NCI-H187 treated with DMSO at 0.1 percent for 48 hours (cell line): Measurements from ENCODE around the gene KIAA1671.

ENCODE experiments used
- DNase-seq: peaks from one replicate; lab custom pipeline; 2025; lab: John Stamatoyannopoulos, UW

KIAA1671 gene

DNA sequence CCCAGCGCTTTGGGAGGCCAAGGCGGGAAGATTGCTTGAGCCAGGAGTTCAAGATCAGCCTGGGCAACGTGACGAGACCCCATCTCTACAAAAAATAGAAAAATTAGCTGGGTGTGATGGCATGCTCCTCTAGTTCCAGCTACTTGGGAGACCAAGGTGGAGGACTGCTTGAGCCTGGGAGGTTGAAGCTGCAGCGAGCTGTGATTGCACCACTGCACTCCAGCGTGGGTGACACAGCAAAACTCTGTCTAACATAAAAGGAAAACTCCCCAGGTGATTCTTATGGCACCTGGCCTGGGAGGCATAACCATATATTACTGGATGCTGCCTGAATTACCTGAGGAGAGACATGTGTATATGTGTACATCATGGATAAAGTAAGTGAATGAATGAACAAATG is 29.1 kb downstream of the KIAA1671 start:
- DNase-seq = no peak

DNA sequence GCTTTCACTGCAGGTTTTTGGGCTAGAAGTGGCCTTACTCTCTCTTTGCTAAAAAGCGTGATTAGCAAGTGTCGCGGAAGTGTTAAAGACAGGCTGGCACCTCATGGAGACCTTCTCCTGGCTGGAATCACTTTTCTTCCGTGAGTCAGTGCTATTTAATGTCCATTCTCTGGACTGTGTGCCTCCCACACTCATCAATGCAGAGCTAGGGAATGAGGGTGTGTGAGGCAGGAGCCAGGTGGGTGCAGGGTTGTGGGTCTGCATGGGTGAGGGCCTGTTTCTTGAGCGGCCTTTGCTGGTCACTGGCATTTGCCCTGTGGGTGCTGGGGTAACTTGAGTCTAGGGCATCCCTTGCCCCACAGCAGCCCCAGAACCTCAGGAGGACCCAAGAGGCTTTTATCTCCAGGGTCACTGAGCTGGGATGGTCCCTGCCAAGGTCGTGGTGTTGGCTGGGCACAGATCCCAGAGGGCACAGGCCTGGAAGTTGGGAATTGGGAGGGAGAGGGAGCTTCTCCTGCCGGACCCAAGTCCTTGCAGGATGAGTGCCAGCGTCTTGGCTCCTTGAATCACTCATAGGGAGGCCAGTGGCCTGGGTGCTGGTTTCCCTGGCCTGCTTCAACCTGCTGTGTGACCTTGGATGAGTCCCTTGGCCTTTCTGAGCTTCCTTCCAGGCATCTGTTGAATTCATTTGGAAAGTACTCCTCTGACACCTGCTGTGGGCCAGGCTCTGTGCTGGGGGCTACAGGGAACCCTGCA is 30.0 kb downstream of the KIAA1671 start:
- no peak for DNase-seq

DNA sequence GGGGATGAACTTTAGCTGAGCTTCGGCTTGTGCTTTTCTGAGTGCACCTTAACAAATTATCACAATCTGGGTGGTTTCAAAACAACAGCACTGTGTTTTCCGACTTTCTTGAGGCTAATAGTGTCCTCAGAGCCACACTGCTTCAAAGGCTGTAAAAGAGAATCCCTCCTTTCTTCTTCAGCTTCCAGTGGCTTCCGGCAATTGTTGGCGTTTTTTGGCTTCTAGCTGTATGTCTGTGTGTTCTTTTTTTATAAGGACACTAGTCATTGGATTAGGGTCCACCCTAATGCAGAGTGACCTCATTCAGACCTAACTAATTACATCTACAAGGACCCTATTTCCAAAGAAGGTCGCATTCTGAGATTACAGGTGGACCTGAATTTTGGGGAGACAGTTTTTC is 30.6 kb downstream of the KIAA1671 start:
- DNase-seq = no peak

DNA sequence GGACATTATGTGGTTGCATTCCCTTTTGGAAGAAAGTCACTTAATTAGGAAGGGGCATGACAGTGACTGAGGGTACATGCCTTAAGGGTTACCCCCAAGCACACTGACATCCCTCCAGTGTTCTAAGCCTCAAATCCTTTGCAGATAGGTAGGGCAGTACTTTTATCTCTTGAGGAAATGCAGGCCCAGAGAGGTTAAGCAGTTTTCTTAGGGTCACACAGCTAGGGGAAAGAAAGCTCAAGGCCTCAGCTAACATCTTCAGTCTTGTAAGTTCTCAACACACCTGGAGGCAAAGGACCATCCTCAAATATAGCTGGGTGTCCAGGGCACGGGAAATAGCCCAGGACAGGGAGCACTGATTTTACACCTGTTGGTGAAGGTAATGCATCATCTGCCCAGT is 31.6 kb downstream of the KIAA1671 start:
- no peak for DNase-seq

DNA sequence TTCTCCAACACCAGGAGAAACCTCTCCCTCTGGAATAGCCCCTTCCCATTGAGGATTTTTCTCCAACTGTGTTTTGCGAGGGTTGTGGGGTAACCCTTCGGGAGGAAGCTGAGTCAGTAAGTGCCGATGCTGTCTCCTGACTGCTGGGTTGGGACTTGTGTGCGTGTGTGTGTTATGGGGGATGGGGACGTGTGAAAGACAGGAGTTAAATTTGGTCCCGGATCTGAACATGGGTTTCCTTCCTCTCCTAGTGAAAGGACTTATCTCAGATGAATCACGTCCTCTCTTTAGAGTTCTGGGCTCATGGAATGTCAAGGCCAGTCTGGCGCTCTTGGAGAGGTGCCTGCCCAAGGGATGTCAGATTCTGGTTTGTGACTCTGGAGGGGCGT is 33.3 kb downstream of the KIAA1671 start:
- DNase-seq = no peak

DNA sequence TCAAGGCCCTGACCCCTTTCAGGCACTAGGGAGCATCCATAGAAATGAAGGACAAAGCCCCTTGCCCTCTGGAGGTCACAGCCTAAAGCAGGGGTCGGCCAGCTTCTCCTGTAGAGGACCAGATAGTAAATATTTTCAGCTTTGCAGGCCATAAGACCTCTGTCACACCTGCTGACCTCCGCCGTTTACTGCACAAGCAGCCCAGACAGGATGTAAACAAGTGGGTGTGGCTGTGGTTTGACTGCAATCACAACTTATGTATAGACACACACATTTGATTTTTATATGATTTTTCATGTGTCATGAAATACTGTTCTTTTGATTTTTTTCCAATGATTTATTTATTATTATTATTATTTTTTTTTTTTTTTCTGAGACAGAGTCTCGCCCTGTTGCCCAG is 34.3 kb downstream of the KIAA1671 start:
- no peak for DNase-seq

DNA sequence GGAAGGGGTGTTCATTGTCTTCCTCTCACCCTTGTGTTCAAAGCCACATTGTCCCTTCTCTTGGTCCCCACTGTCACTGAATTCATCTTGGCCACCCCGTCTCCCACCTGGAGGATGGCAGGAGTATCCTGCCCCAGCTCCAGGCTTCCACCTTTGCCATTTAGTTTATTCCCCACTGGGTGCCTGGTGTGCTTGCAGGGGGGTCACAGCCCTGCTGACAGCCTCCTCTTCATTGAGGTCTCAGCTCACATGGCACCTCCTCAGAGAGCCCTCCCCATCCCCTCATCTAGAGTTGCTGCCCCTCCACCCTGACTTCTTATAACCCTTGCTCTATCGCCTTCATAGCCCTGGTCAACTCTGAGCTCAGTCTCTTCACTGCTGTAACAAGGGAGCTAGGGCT is 36.6 kb downstream of the KIAA1671 start:
- DNase-seq = no peak

DNA sequence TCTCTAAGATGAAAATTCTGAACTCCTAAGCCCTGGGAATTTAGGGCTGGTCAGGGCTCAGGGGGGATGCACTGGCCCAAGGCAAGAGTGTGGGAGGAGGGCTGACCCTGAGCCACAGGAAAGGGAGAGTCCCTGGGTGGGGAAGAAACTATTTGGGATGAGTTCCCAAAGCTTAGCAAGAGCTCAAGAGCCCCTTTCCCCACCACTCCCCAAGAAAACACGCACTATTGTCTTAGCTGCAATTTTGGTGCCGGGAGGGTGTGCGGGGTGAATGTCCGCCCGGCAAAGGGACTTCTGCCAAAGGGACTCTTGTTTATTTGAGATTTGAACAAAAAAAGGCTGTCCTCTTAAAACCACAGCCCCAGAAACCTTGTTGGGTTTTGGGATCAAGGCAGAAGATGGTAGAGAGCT is 37.0 kb downstream of the KIAA1671 start:
- no peak for DNase-seq

DNA sequence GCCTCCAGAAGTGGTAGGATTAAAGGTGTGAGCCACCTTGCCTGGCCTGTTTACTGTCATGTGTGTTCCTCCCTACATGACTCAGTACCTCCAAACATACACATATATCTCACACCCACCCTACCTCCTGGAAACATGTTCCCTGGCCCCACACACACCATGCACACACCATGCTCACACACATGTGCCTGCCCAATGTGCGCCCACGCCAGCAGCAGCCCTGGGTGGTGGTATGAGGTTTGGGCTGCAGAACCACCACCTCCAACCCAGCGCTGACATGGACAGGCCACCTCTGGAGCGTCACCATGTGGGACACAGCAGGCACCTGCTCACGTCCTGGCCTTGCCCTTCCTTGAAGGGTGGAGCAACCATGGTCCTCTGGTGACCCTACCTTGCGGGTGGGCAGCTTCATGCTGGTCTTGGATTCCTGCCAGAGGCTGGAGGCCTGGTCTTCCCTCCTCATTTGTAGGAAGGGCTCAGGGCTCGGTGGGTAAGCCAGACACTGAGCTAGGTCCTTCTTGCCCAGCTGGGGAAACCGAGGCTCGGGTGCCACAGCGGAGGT is 37.9 kb downstream of the KIAA1671 start:
- no peak for DNase-seq

DNA sequence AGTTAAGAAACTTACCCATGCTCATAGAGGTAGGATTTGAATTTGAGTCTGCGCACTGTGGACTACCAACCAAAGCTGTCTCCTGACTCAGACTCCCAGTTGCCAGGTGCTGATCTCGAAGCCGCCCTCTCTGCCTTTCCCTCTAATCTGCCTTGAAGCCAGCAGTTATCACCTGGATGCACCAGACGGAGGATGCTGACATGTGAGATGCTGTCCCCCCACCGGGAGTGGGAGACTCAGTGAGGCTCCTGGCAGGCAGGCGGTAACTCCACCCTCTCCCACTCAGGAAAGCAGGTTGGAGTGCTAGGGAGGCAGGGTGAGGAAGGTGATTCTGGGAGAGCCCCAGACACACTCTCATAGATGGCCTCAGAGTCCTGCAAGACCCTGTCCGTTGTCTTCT is 40.4 kb downstream of the KIAA1671 start:
- no peak for DNase-seq

DNA sequence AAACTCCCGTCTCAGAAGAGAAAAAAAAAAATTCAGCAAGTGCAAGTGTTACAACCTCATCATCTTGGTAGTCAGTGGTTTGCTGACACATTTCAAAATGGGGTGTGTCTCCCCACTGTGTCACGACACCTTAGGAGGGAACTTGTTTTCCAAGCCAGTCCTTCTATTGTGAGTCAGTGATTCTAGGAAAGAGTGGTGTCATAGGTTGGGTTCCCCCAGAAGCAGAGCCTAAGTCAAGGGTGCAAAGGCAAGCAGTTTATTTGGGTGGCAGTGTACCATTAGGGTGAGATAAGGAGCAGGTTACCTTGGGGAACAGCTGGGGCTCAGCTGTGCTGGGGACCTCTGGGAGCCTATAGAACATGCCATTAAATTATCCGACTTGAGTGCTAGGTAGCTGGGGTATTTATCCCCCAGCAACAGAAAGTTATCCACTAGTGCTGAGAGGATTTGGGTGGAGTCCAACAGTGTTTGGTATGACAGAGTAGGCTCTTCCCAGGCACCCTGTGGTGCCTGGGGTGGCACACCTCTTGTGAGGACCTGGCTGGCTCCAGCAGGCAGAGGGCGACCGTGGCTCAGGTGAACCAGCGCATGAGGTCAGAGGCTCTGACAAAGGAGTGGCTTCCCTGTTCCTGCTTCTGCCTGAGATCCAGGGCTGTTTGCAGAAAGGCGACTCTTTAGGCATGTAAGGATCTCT is 41.7 kb downstream of the KIAA1671 start:
- no peak for DNase-seq

DNA sequence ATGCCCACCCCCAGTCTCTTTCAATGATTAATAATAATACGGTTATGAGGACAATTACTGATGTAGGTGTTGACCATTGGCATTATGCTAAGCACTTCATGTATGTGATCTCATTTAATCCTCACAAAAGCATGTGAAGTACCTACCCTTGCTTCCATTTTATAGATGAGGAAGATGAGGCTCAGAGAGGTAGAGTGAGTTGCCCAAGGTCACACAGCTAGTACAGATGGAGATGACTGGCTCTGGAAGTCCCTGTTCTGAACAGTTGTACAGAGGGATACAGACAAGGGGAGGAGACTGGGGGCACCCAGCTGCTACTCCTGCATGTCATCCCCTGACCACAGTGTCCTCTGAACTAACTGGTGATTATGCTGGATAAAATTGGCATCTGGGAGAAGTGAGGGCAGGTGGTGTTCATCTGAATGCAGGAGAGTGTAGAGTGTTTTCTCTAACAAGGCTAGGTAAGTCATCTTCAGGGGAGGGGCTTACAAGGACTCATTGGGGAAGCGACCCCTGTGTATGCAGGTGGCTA is 43.2 kb downstream of the KIAA1671 start:
- no peak for DNase-seq

DNA sequence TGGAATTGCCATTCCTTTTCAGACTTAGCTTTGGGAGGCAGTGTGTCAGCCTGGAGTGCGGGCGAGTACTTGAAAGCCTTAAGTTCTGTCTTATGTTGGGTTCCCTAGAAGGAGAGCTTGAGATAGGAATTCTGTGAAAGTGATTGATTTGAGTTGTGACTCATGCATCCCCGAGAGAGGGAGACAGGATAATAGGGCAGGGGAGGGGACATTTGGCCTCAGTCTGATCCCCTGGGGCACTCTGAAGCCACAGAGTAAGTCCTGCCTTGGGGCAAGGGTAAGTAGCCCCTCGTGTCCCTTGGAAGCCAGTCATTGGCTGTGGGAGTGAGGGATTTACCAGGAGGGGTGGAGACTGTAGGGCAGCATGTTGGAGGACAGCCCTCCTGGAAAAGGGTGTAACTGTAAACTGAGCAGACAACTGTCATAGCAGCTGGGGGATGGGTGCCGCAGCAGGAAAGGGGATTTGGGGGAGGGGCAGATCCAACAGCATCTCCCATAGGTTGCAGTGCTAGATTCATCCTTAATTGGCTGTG is 44.0 kb downstream of the KIAA1671 start:
- DNase-seq = no peak

DNA sequence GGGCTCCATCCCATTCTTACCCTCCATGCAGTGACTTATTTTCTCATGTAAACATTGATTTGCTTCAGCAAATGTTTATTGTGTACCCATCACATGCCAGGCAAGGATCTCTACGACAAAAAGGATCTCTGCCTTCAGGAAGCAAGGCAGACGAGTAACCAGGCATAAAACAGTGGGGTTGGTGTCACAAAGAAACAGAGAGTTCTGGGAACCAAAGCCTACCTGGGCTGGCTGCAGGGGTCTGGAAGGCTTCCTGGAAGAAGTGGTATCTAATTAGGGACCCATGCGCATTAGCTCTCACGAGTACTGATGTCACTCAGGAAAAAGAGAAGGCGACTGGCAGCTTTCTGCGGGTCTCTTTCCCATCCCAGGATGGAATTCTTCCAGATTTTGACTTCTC is 44.5 kb downstream of the KIAA1671 start:
- no peak for DNase-seq

DNA sequence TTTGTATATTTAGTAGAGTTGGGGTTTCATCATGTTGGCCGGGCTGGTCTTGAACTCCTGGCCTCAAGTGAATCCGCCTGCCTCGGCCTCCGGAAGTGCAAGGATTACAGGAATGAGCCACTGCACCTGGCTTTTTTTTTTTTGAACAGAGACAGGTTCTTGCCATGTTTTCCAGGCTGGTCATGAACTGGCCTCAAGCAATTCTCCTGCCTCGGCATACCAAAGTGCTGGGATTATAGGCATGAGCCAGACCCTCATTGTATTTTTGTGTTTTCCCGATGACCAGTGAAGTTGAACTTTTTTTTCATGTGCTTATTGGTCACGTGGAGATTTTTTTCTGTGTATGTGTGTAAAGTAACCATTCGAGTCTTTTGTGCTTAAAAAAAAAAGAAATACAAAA is 48.2 kb downstream of the KIAA1671 start:
- DNase-seq = no peak

DNA sequence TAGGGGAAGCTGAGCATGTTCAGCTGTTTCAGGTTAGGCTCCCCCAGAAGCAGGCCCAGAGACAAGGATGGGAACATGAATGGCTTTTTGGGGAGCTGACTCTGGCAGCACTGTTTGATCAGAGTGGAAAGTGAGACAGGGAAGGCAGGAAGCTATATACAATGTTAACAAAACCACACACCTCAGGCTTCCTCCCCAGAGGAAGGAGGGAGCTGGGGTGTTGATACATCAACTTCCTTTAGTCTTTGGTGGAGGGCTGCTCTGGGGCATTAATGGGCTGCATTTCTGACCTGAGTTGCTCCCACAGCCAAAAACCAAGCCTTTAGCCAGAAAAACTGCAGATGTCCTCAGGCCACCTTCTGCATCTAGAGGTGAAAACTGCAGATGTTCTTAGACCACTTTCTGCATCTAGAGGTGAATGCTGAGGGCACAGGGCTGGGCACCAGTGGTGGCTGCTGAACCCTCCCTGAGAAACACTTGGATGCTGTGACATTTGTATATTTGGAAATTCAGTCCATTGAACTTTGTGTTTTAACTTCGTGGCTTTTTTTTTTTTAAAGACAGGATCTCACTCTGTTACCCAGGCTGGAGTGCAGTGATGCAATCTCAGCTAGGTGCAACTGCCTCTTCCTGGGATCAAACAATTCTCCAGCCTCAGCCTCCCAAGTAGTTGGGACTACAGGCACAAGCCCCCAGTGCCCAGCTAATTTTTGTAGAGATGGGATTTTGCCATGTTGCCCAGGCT is 49.9 kb downstream of the KIAA1671 start:
- DNase-seq = no peak

DNA sequence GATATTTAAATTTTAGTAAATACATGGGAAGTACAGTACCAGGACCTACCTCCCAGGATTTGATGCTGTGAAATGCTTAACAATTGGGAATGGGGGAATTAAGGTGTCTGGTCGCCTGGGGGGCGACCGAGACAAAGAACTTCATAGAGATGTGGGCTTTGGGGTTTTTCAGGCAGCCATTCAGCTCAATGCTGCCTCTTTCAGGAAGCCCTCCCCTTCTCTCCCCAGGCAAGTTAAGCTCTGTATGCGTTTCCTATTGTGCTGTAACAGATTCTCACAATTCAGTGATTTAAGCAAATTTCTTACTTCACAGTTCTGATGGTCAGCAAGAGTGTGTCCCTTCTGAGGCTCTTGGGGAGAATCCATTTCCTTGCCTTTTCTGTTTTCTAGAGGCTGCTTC is 53.8 kb downstream of the KIAA1671 start:
- DNase-seq = no peak

DNA sequence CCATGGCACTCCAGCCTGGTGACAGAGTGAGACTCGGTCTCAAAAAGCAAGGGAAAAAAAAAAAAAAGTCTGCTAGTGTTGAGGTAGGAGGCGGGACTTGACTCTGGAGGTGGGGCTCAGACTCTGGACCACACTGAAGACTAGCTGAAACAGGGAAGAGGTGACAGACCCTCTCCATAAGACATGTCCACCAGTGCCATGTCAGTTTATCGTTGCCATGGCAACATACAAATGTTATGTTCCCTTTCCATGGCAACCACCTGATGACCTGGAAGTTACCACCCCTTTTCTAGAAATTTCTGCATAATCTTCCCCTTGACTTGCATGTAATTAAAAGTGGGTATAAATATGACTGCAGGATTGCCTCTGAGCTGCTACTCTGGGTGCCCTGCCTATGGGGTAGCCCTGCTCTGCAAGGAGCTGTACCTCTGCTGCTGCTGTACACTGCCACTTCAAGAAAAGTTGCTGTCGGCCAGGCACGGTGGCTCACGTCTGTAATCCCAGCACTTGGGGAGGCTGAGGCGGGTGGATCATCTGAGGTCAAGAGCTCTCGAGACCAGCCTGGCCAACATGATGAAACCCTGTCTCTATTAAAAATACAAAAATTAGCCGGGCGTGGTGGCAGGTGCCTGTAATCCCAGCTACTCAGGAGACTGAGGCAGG is 55.1 kb downstream of the KIAA1671 start:
- DNase-seq = no peak

DNA sequence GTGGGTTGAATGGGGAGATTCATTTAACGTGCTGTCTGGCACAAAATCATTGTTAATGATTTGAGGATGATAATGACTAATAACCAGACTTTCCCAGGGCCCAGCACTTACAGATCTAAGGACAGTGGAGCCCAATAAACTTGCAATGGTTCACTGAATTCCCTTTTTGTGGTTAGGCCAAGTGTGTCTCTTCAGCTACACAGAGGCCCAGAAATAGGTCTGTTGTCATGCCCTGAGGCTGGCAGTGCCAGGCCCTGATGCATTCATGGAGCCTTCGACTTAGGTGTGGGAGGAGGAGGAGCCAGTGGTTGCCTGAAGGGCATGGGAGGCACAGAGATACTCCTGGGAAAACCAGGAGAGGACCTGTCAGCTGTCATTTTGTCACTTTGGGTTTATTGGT is 56.1 kb downstream of the KIAA1671 start:
- no peak for DNase-seq

DNA sequence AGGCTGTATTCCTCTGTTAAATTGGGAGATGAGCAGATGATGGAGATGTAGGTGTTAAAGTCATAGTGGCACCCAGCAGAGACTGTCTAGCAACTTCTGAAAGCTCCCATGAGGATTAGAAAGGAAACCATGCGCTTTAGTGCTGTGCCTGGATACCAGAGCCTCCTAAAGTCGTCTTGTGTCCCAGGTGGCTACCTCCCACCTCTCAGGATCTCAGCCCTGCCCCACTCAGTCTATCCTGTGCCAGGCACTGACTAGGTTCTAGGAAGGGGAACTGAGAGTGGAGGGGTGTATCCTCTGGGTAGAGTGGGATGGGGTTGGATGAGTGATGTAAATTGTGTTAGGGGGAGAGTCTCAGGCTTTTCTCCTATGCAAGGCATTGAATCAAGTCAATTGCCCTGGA is 60.2 kb downstream of the KIAA1671 start:
- no peak for DNase-seq

DNA sequence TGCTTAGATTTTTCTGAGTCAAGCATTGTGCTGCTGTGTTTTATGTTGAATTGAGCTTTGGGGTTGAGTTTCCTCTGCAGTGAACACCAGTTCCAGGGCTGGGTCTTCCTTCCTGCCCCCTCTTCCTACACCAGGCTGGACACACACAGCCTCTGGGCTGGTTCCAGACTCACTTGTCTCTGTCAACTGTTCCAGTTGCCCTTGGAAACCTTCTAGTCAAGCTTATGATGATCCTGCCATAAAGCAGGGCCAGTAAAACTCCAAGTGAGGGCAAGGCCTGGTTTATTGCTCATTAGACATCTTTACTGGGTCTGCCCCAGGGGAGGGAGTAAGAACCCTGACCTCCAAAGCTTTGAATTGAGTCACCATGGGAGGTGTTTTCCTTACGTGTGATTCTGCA is 61.1 kb downstream of the KIAA1671 start:
- no peak for DNase-seq
